ENCODE results near the gene ELP1. TPM values are rescaled to one million over a fixed set of nuclear protein-coding genes. Genes with fewer than 3 reads are reported as not detected.

ELP1 gene
- total and polyA plus RNA-seq, 7 donors: 3.9 to 17.2 (median 11.0) TPM

DNA sequence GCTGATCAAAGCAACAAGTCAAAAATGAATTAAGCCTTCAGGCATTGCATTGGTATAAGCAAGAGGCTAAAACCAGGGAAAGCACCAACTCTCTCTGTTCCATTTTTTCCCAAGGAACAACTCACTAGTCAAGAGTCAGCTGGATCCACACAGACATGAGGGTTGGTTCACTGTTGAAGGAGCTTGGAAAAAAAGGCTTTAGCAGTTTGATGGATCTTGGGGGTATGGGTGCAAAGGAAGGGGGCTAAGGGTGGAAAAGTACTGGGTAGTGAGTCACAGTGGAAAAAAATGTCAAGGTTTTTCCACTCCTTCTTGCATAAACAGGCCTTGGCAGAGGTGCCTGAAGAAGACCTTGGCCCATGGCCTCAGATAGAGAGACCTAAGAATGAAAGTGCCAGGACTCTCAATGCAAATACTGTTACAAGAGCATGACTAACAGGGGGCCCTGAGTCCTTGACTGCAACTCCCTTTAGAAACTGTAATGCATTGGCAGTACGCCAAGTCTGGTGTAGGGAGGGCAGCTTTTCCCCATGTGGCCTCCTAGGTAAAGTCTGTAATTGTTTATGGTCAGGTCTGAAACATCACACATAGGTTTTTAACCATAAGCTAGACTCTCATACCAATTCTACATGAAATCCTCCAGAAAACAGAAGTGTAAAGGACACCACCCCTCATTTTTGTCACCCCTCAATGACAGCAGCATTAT is 48.1 kb downstream of the ELP1 start:
- intact Hi-C loops (cut with DNase I): no loop called here
- Histone ChIP-seq H3K4me1 (peaks cover 0 to 8% (median 2%) of the 10 kb centered on the region in 4 donors), H3K9me3 (no peaks in the 10 kb centered on the region), H3K27ac (no peak overlapping the region), H3K36me3 (peaks cover 8 to 69% (median 16%) of the 10 kb centered on the region in 4 donors), H3K27me3 (no peaks in the 10 kb centered on the region), H3K4me3 (no peak overlapping the region)
- WGBS, 2 donors: 56 to 71% methylated on average over 1 of the region's 1 CpG
- TF ChIP-seq POLR2AphosphoS5 (IDR thresholded peaks at IDR 0.05) (no peak), POLR2A (IDR thresholded peaks at IDR 0.05) (no peak), EP300 (IDR thresholded peaks at IDR 0.05) (no peak)
- TF ChIP-seq, protein P1, sequence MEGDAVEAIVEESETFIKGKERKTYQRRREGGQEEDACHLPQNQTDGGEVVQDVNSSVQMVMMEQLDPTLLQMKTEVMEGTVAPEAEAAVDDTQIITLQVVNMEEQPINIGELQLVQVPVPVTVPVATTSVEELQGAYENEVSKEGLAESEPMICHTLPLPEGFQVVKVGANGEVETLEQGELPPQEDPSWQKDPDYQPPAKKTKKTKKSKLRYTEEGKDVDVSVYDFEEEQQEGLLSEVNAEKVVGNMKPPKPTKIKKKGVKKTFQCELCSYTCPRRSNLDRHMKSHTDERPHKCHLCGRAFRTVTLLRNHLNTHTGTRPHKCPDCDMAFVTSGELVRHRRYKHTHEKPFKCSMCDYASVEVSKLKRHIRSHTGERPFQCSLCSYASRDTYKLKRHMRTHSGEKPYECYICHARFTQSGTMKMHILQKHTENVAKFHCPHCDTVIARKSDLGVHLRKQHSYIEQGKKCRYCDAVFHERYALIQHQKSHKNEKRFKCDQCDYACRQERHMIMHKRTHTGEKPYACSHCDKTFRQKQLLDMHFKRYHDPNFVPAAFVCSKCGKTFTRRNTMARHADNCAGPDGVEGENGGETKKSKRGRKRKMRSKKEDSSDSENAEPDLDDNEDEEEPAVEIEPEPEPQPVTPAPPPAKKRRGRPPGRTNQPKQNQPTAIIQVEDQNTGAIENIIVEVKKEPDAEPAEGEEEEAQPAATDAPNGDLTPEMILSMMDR (IDR thresholded peaks at IDR 0.05): no peak
- DNase-seq: no peak

DNA sequence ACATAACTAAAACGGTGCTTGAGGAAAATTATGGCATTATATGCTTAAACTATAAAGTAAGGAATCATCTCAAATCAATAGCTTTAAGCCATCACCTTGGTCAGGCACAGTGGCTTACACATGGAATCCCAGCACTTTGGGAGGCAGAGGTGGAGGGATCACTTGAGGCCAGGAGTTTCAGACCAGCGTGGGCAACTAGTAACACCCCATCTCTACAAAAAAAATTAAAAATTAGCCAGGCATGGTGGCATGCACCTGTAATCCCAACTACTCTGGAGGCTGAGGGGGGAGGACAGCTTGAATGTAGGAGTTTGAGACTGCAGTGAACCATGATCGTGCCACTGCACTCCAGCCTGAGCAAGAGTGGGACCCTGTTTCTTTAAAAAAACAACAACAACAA is 49.2 kb downstream of the ELP1 start:
- 79 to 91% methylated on average over 3 of the region's 3 CpGs for WGBS, 2 donors
- no peak for DNase-seq
- Histone ChIP-seq H3K9me3 (no peaks in the 10 kb centered on the region), H3K4me3 (no peak overlapping the region), H3K36me3 (peaks cover 0 to 69% (median 20%) of the 10 kb centered on the region in 4 donors), H3K27me3 (no peaks in the 10 kb centered on the region), H3K27ac (no peak overlapping the region), H3K4me1 (peaks cover 0 to 8% (median 2%) of the 10 kb centered on the region in 4 donors)
- TF ChIP-seq, protein P1 (IDR thresholded peaks at IDR 0.05): no peak
- no peak for TF ChIP-seq POLR2A (IDR thresholded peaks at IDR 0.05)
- no peak for TF ChIP-seq POLR2AphosphoS5 (IDR thresholded peaks at IDR 0.05)
- TF ChIP-seq EP300 (IDR thresholded peaks at IDR 0.05): no peak
- intact Hi-C loops (cut with DNase I): no loop called here

DNA sequence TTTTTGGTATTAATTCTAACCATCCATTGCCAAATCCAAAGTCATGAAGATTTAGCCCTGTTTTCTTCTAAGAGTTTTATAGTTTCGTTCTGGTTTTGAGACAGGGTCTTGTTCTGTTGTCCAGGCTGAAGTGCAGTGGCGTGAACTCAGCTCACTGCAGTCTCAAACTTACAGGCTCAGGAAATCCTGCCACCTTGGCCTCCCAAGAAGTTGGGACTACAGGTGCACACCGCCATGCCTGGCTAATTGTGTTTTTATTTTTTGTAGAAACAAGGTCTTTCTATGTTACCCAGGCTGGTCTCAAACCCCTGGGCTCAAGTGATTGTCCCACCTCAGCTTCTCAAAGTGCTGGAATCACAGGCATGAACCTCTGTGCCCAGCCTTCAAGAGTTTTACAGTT is 50.8 kb downstream of the ELP1 start:
- H3K4me3 ChIP-seq: no peak overlapping the region
- no peak for DNase-seq
- H3K36me3 ChIP-seq: peaks cover 12 to 69% (median 29%) of the 10 kb centered on the region in 4 donors
- intact Hi-C loops (cut with DNase I): no loop called here
- 97 to 99% methylated on average over 3 of the region's 3 CpGs for WGBS, 2 donors
- no peaks in the 10 kb centered on the region for H3K27me3 ChIP-seq
- no peak for TF ChIP-seq EP300 (IDR thresholded peaks at IDR 0.05)
- TF ChIP-seq, protein P1 (IDR thresholded peaks at IDR 0.05): no peak
- no peak for TF ChIP-seq POLR2A (IDR thresholded peaks at IDR 0.05)
- no peak for TF ChIP-seq POLR2AphosphoS5 (IDR thresholded peaks at IDR 0.05)
- H3K27ac ChIP-seq: no peak overlapping the region
- no peaks in the 10 kb centered on the region for H3K9me3 ChIP-seq
- H3K4me1 ChIP-seq: peaks cover 0 to 8% (median 2%) of the 10 kb centered on the region in 4 donors

DNA sequence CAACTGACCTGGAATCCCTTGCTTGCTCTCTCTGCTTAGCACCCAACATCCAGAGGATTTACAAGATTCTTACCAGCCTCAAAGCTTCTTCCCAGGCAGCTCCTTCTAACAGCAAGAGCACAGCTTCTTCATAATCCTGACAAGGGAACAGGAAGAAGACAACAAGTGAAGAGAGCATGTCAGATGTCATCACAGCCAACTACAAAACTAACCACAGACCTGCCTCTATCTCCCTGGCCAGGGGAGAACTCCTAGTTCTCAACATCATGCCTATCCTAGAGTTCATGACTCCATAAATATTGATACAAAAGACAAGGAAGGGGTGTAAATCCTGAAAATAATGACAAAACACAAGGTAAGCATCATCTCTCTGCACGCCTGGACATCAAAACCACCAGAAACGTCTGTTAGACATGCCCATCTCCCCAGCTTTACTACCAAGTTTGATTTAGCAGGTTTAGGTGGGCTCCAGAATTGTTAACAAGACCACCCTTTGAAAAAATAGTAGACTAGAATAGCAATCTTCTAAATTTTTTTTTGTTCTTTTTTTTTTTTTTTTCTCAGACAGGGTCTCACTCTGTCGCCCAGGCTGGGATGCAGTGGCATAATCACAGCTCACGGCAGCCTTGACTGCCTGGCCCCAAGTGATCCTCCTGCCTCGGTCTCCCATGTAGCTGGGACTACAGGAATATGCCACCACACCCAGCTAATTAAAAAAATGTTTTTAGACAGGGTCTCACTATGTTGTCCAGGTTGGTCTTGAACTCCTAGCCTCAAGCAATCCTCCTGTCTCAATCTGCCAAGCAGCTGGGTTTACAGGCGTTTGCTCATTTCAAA is 51.7 kb downstream of the ELP1 start:
- Histone ChIP-seq H3K4me3 (no peak overlapping the region), H3K27ac (no peak overlapping the region), H3K27me3 (no peaks in the 10 kb centered on the region), H3K4me1 (peaks cover 0 to 8% (median 2%) of the 10 kb centered on the region in 4 donors), H3K9me3 (no peaks in the 10 kb centered on the region), H3K36me3 (peaks cover 14 to 70% (median 32%) of the 10 kb centered on the region in 4 donors)
- WGBS, 2 donors: 97% methylated on average over 6 of the region's 6 CpGs
- intact Hi-C loops (cut with DNase I): no loop called here
- TF ChIP-seq POLR2AphosphoS5 (IDR thresholded peaks at IDR 0.05) (no peak), EP300 (IDR thresholded peaks at IDR 0.05) (no peak), POLR2A (IDR thresholded peaks at IDR 0.05) (no peak)
- TF ChIP-seq, protein P1 (IDR thresholded peaks at IDR 0.05): no peak
- no peak for DNase-seq

All from sigmoid colon (tissue), 7 donors.